Stimulated activated CD4-positive, alpha-beta T cell treated with anti-CD3 and anti-CD28 coated beads, Interleukin-12 subunit alpha, Interleukin-12 subunit beta, amount 100 ng/mL, for 24 hours (primary cell): Measurements from ENCODE around the gene RABAC1.
"Not testable (repeated sequence)": the region's sequence is repeated elsewhere in the genome, so short reads cannot be mapped to it uniquely, and the experiment has no call there.

Experiments
- DNase-seq, 2 experiments: peaks; one replicate each; pipeline ENCODE4 v3.0.0-alpha.2; 2020; ENCODE audit warnings: low read depth in 2 of 2

Gene RABAC1

GRCh38 chr19:41959056-41960053, at the start of gene RABAC1:
RABAC1 (minus strand) TSS chr19:41959321; CDS start chr19:41959292, 29 bp downstream.
- peak; percentile 78 to 86 for DNase-seq

- DNase-seq: no peak
Measured at GRCh38 chr19:42006569-42006968, 47.4 kb upstream of the RABAC1 start.

- DNase-seq: no peak
Measured at GRCh38 chr19:42005504-42005903, 46.4 kb upstream of the RABAC1 start.

GRCh38 chr19:42003506-42004294, 44.6 kb upstream of the RABAC1 start:
- no peak for DNase-seq

GRCh38 chr19:41999878-42000208, 40.7 kb upstream of the RABAC1 start:
- no peak for DNase-seq

- DNase-seq: no peak
Measured at GRCh38 chr19:41999071-41999877, 40.2 kb upstream of the RABAC1 start.

GRCh38 chr19:41998246-41999020, 39.3 kb upstream of the RABAC1 start:
- peak in 1 of 2 experiments; percentile 45 for DNase-seq

- DNase-seq: no peak
Measured at GRCh38 chr19:41997851-41998229, 38.7 kb upstream of the RABAC1 start.

- no peak for DNase-seq
Measured at GRCh38 chr19:41997121-41997850, 38.2 kb upstream of the RABAC1 start.

- no peak for DNase-seq
Measured at GRCh38 chr19:41995959-41996797, 37.1 kb upstream of the RABAC1 start.

GRCh38 chr19:41994994-41995958, 36.2 kb upstream of the RABAC1 start:
- no peak for DNase-seq

GRCh38 chr19:41994521-41994971, 35.4 kb upstream of the RABAC1 start:
- DNase-seq: no peak

- DNase-seq: peak; percentile 19 to 45
Measured at GRCh38 chr19:41993612-41994483, 34.7 kb upstream of the RABAC1 start, which contains the start of gene ATP1A3. ATP1A3 (minus strand) TSS chr19:41994230; CDS start chr19:41994076, 154 bp downstream.

- not testable (repeated sequence) for DNase-seq
Measured at GRCh38 chr19:41991925-41992569, 32.9 kb upstream of the RABAC1 start.

GRCh38 chr19:41991025-41991424, 31.9 kb upstream of the RABAC1 start:
- no peak for DNase-seq

- DNase-seq: no peak
Measured at GRCh38 chr19:41990615-41991014, 31.5 kb upstream of the RABAC1 start.
